ENCODE data around the gene ZBTB24. TPM values are rescaled to one million over a fixed set of nuclear protein-coding genes. Genes with fewer than 3 reads are reported as not detected.

ZBTB24 gene
- total and polyA plus RNA-seq, 2 donors from 2014 or later = 3.1 to 12.0 TPM

DNA sequence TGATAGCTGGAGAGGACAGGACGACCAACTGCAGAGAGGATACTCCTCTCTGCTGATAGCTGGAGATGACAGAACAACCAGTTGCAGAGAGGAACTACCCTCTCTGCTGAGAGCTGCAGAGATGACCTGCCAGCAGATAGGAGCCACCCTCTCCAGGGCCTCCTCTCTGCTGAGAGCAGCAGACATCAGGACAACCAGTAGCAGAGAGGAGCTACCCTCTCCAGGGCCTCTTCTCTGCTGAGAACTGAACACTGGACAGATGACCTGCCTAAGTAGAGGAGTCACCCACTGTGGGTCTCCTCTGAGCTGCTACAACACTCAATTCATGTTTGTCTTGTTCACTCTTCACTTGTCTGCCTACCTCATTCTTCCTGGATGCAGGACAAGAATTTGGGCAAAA lies 27.3 kb upstream of the ZBTB24 start:
- no peaks in the 10 kb centered on the region for H3K9me3 ChIP-seq (ENCODE audit: control insufficient read depth in 2 of 3, insufficient read depth in 1 of 3, low read length in 3 of 3)
- H3K4me3 ChIP-seq (ENCODE audit: low read length in 3 of 3) = no peak overlapping the region
- no peaks in the 10 kb centered on the region for H3K4me1 ChIP-seq (ENCODE audit: control insufficient read depth in 2 of 3, insufficient read depth in 2 of 3, low read depth in 1 of 3, low read length in 3 of 3)
- TF ChIP-seq, protein P1, sequence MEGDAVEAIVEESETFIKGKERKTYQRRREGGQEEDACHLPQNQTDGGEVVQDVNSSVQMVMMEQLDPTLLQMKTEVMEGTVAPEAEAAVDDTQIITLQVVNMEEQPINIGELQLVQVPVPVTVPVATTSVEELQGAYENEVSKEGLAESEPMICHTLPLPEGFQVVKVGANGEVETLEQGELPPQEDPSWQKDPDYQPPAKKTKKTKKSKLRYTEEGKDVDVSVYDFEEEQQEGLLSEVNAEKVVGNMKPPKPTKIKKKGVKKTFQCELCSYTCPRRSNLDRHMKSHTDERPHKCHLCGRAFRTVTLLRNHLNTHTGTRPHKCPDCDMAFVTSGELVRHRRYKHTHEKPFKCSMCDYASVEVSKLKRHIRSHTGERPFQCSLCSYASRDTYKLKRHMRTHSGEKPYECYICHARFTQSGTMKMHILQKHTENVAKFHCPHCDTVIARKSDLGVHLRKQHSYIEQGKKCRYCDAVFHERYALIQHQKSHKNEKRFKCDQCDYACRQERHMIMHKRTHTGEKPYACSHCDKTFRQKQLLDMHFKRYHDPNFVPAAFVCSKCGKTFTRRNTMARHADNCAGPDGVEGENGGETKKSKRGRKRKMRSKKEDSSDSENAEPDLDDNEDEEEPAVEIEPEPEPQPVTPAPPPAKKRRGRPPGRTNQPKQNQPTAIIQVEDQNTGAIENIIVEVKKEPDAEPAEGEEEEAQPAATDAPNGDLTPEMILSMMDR (IDR thresholded peaks at IDR 0.05; ENCODE audit: borderline replicate concordance, extremely low read depth, insufficient read depth) = no peak
- H3K9ac ChIP-seq (ENCODE audit: low read length in 3 of 3) = no peak overlapping the region
- FAIRE-seq = no peak
- intact Hi-C loops (cut with DNase I) = no loop called here
- H3K36me3 ChIP-seq (ENCODE audit: control insufficient read depth in 2 of 3, insufficient read depth in 3 of 3, low read length in 3 of 3) = no peaks in the 10 kb centered on the region
- H3K27ac ChIP-seq (ENCODE audit: low read depth in 2 of 2, low read length in 2 of 2) = no peak overlapping the region
- no peaks in the 10 kb centered on the region for H3K27me3 ChIP-seq (ENCODE audit: control insufficient read depth, insufficient read depth, low read length)
- no peak for DNase-seq

DNA sequence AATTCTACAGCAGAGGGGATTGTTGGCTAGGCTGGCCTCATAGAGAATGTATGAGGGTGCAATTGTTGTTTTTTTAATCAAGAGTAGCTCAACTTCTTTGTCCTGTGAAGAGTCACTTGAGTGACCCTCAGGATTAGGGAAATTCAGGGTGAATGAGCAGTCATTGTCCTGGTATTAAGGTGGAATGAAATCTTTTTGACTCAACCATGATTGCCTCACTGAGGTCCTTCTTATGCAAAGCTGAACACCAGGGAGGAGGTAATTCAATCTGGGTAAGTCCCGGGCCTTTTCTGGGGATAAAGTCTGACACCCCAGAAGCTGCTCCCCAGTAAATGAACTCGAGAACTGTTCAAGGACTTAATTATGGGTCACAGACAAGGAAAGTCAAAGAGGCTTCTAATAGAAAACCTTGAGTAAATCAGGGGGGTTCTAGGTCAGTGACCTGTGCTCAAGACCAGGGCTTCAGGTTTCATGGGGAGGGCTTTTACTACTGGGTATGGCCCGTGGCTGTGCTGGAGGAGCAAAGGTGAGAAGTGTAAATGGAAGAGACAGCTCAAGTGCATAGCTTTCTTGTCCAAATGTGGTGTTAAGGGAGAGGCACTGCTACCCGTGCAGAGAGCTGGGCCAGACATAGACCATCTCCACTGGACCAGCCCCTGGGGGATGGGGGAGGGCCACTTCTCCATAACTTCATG lies 25.3 kb upstream of the ZBTB24 start:
- no peaks in the 10 kb centered on the region for H3K27me3 ChIP-seq (ENCODE audit: control insufficient read depth, insufficient read depth, low read length)
- H3K9me3 ChIP-seq (ENCODE audit: control insufficient read depth in 2 of 3, insufficient read depth in 1 of 3, low read length in 3 of 3) = no peaks in the 10 kb centered on the region
- H3K9ac ChIP-seq (ENCODE audit: low read length in 3 of 3) = no peak overlapping the region
- TF ChIP-seq, protein P1 (IDR thresholded peaks at IDR 0.05; ENCODE audit: borderline replicate concordance, extremely low read depth, insufficient read depth) = no peak
- H3K4me1 ChIP-seq (ENCODE audit: control insufficient read depth in 2 of 3, insufficient read depth in 2 of 3, low read depth in 1 of 3, low read length in 3 of 3) = peaks cover 0 to 2% (median 0%) of the 10 kb centered on the region in 3 donors
- FAIRE-seq = no peak
- no peak overlapping the region for H3K27ac ChIP-seq (ENCODE audit: low read depth in 2 of 2, low read length in 2 of 2)
- intact Hi-C loops (cut with DNase I) = no loop called here
- H3K36me3 ChIP-seq (ENCODE audit: control insufficient read depth in 2 of 3, insufficient read depth in 3 of 3, low read length in 3 of 3) = no peaks in the 10 kb centered on the region
- no peak overlapping the region for H3K4me3 ChIP-seq (ENCODE audit: low read length in 3 of 3)
- DNase-seq = no peak

DNA sequence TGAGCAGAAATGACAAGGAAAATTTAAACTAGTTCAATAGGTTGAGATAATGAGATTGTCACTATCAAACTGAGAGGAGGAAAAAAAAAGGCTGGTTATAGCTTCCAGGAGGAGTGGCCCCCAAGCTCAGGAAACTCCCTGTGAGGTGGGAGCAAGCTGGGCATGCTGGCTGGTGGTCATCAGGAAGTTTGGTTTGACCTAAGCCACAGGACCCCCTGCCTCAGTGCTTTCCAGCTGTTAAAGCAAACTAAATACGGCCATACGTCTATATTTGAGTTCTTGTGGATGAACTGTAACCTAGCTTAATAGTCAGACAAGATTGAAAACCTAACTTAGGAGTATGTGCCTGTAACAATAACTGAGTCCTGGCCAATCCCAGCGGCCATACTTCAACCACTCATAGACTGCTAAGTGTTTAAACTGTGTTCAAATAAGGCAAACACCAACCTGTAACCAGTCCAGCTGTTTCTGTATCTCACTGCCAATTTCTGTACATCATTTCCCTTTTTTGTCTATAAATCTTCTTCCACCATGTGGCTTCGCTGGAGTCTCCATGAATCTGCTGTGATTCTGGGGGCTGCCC lies 24.6 kb upstream of the ZBTB24 start:
- no peak overlapping the region for H3K9ac ChIP-seq (ENCODE audit: low read length in 3 of 3)
- TF ChIP-seq, protein P1 (IDR thresholded peaks at IDR 0.05; ENCODE audit: borderline replicate concordance, extremely low read depth, insufficient read depth) = no peak
- no peak overlapping the region for H3K4me3 ChIP-seq (ENCODE audit: low read length in 3 of 3)
- H3K27me3 ChIP-seq (ENCODE audit: control insufficient read depth, insufficient read depth, low read length) = no peaks in the 10 kb centered on the region
- H3K36me3 ChIP-seq (ENCODE audit: control insufficient read depth in 2 of 3, insufficient read depth in 3 of 3, low read length in 3 of 3) = no peaks in the 10 kb centered on the region
- H3K4me1 ChIP-seq (ENCODE audit: control insufficient read depth in 2 of 3, insufficient read depth in 2 of 3, low read depth in 1 of 3, low read length in 3 of 3) = peaks cover 0 to 2% (median 0%) of the 10 kb centered on the region in 3 donors
- H3K9me3 ChIP-seq (ENCODE audit: control insufficient read depth in 2 of 3, insufficient read depth in 1 of 3, low read length in 3 of 3) = no peaks in the 10 kb centered on the region
- H3K27ac ChIP-seq (ENCODE audit: low read depth in 2 of 2, low read length in 2 of 2) = no peak overlapping the region
- FAIRE-seq (no peak), DNase-seq (no peak)
- intact Hi-C loops (cut with DNase I) = no loop called here
